DMS79 (cell line): ENCODE results near the gene PA2G4.
"Not testable (repeated sequence)": the region's sequence is repeated elsewhere in the genome, so short reads cannot be mapped to it uniquely, and the experiment has no call there.

Experiments
- DNase-seq: peaks from one replicate; lab custom pipeline; 2025; lab: John Stamatoyannopoulos, UW

PA2G4 gene

DNA sequence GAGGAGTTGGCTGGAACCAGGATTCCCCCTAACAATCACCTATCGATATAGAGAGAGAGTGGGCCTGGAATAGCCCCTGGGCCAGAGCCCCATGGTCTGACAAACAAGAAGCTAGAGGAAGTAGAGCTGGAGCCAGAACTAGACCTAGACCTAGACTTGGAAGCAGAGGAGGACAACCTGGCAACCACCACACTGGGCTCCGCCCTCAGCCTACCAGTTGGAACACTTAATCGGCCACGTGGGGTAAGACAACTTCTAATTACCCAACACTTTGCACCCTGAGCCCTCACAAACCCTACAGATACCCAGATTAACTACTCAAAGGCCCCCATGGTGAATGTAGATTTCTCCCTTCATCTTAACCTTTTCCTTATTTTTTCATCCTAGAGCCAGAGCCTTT is 4.6 kb upstream of the PA2G4 start:
- no peak for DNase-seq

GRCh38 chr12:56101045-56101444 is 3.3 kb upstream of the PA2G4 start:
- no peak for DNase-seq

GRCh38 chr12:56102683-56103065 is 1.7 kb upstream of the PA2G4 start:
- no peak for DNase-seq

- no peak for DNase-seq
Observed at GRCh38 chr12:56103066-56103711, 1.2 kb upstream of the PA2G4 start.

GRCh38 chr12:56103823-56104108 is 593 bp upstream of the PA2G4 start:
- no peak for DNase-seq

GRCh38 chr12:56104815-56105608 is 653 bp downstream of the PA2G4 start:
- DNase-seq, result no peak

GRCh38 chr12:56105609-56105902 is 1.2 kb downstream of the PA2G4 start:
- DNase-seq, result no peak

DNA sequence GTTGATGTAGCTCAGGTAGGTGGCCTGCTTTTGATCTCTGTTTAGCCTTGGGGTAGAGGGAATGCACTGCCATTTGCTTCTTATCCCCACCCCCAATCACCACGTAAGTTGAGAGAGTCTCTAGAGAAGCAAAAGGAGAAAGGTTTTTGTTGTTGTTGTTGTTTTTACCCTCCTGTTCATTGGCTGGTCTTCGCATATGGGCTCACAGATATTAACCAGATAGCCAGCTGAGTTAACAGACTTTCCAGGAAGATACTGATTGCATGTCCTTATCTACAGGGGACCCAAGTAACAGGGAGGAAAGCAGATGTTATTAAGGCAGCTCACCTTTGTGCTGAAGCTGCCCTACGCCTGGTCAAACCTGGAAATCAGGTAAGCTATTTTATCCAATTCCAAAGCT is 2.9 kb downstream of the PA2G4 start:
- DNase-seq, result no peak

- no peak for DNase-seq
Observed at GRCh38 chr12:56110571-56110970, 6.2 kb downstream of the PA2G4 start.

GRCh38 chr12:56114084-56114483 is 9.7 kb downstream of the PA2G4 start:
- DNase-seq, result no peak

- no peak for DNase-seq
Observed at GRCh38 chr12:56115329-56115728, 11.0 kb downstream of the PA2G4 start.

DNA sequence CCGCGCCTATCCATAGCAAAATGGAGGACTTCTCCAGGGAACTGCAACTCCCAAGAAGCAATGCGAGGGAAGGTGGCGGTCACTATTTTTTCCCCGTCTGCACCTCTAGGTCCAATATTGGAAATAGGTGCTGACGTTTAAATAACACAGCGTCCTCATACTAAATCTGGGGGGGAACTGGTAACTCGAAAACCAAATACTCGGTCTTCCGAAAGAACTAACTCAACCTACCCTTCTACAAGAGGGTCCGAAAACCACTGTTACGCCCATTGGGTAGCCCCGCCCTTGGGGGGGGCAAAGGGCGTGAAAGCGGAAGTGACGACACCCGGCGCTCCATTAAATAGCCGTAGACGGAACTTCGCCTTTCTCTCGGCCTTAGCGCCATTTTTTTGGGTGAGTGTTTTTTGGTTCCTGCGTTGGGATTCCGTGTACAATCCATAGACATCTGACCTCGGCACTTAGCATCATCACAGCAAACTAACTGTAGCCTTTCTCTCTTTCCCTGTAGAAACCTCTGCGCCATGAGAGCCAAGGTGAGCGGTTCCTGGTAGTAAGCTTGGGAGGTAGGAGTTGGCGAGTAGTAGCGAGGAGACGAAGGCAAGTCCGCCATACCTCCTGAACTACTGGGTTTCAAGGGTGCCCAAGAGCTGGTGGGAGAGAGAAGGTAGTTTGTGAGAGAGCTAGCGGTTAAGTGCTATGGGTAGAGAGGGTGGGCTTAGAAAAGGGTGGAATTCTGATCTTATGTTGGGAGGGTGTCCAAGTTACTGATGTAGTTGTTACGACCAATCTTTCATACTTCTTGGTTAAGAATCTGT is 12.1 kb downstream of the PA2G4 start, which contains the start of gene RPL41:
Gene RPL41 (plus strand): TSS at position 367 of the 815 bp plus-strand sequence.
- DNase-seq, result peak; percentile 69

- DNase-seq, result not testable (repeated sequence)
Observed at GRCh38 chr12:56117082-56117706, 12.8 kb downstream of the PA2G4 start.

- peak; percentile 93 for DNase-seq
Observed at GRCh38 chr12:56117778-56118687, 13.7 kb downstream of the PA2G4 start, which contains the start of gene ZC3H10. Gene ZC3H10 (plus strand): TSS chr12:56118266. CDS start chr12:56120563, 2,297 bp downstream.

DNA sequence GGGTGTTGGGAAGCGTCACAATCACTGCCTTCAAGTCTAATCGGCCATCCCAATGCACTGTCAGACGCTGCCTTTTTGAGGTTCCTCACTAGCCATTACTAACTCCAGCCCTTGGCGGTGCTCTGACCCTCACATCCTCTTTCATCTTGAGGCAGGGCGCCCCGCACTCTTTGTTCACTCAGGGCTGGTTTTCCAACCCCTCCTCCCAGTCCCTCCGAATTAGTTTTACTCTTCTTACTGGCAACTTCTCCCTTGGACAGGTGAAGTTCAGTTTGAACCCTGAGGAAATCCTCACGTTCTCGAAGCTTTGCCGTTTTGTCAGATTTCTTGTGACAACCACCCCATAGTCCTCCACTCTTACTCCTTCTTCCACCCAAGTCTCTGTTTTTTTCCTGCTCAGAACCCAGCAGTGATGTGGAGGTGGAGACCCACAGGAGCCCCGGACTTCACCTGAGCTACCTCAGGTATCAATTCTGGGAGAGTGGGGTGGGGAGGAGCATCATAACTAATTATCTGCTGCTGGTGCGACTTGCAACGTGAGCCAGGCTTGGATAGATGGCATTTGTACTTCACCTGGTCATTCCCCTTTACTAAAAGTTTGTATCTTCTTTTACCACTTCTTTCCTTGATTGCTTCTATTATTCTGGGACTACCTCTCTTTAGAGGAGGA is 14.5 kb downstream of the PA2G4 start:
- DNase-seq, result no peak

DNA sequence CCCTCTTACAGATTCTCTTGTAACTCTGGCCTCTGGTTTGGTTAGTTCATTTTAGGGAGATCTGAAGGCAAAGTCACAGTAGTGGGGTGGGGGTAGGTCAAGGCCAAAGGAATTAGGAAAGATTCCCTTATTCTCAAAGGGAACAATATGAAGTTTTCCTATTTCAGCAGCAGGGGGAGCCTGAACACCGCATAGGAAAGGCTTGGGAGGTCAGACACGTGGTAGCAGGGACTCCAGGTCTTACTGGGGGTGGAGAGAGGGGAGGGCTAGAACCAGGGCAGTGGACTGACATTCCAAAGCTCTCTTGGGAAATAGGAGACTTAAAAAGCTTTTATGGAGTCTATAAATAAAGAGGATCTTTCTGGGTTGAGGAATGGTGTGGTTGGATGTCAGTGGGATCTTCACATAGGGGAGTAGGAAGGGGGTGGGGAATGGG is 15.0 kb downstream of the PA2G4 start:
- DNase-seq, result peak; percentile 38

DNA sequence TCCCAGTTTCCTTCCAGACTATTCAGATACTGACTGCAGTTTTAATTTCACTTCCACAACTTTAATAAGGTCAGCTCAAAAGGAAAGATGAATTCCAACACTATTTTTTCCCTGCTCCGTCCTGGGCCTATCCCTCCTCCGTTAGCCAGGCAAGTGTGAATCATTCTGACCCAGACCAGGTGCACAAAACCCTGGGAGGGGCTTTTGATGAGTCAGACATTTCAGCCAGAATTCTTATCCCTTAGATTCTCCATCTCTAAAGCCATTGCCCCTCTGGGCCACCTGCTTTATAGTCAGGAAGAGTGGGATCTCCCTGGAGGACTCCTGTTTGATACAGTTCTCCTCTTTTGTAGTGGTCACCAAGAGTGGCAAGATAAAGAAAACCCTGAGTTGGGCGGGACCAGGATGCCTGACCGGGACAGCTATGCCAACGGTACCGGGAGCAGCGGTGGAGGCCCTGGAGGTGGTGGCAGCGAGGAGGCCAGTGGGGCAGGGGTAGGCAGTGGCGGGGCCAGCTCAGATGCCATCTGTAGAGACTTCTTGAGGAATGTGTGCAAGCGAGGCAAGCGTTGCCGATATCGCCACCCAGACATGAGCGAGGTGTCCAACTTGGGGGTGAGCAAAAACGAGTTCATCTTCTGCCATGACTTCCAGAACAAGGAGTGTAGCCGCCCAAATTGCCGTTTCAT is 15.9 kb downstream of the PA2G4 start:
- no peak for DNase-seq

DNA sequence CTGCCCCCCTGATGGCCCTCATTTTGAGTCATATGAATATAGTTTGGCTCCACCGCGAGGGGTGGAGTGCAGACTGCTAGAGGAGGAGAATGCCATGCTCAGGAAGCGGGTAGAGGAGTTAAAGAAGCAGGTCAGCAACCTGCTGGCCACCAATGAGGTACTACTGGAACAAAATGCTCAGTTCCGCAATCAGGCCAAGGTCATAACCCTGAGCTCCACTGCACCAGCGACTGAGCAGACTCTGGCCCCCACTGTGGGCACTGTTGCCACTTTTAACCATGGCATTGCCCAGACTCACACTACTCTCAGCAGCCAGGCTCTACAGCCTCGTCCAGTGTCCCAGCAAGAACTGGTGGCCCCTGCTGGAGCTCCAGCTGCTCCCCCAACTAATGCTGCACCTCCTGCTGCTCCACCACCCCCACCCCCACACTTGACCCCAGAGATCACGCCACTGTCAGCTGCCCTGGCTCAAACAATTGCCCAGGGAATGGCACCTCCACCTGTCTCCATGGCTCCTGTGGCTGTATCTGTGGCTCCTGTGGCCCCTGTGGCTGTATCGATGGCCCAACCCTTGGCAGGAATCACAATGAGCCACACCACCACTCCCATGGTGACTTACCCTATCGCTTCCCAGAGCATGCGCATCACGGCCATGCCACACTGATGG is 17.0 kb downstream of the PA2G4 start:
- DNase-seq, result no peak

- DNase-seq, result no peak
Observed at GRCh38 chr12:56122637-56123036, 18.3 kb downstream of the PA2G4 start.

- DNase-seq, result no peak
Observed at GRCh38 chr12:56124133-56124532, 19.8 kb downstream of the PA2G4 start.
